Activated CD8-positive, alpha-beta memory T cell treated with anti-CD3 and anti-CD28 coated beads for 36 hours (primary cell): ENCODE measurements around the gene NR1H2. TPM values are rescaled to one million over a fixed set of nuclear protein-coding genes. Genes with fewer than 3 reads are reported as not detected.

Source experiments
- CTCF ChIA-PET: fragments of 350-600 bp; sonication (Branson Sonifier 250); formaldehyde crosslinking; loops from one replicate; lab custom pipeline; 2021; ENCODE audit warnings: antibody characterized with exemption; lab: Charles Lee
- POLR2A ChIA-PET: fragments of 350-600 bp; sonication (Branson Sonifier 250); formaldehyde crosslinking; loops from one replicate; lab custom pipeline; 2021; ENCODE audit warnings: antibody characterized with exemption; lab: Charles Lee
- total RNA-seq, 2 experiments: library from RNA; stranded (reverse); gene quantifications; one replicate each; pipeline ENCODE4 v1.2.3, GENCODE V29; 2021

NR1H2 gene
- total RNA-seq, 2 experiments from 2014 or later: 67.4 to 70.9 TPM

DNA sequence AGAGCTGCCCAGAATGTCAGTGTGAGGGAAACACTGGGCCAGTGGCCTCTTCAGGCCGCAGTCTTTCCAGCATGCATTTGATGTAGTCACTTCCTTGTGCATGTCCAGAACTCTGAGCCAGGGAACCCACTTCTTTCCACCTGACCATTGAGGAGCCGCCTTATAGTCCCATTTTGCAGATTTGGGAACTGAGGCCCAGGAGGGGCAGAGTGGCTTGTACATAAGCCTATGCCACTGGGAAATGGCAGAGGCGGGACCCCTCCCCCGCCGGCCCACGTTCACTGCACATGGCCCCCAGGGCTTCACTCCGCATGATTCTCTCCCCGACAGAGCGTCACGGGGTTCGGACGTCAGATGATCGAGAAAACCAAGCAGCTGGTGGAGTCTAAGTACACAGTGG is 36.8 kb downstream of the NR1H2 start:
- ChIA-PET POLR2A (no interaction called here), CTCF (no interaction called here)

GRCh38 chr19:50413531-50413930 is 37.3 kb downstream of the NR1H2 start:
- ChIA-PET POLR2A (no interaction called here), CTCF (interaction anchor here (2.1 kb wide), 1 partner anchor 29 kb away, joined by 6 read pairs; no protein-coding TSS in a partner anchor)

DNA sequence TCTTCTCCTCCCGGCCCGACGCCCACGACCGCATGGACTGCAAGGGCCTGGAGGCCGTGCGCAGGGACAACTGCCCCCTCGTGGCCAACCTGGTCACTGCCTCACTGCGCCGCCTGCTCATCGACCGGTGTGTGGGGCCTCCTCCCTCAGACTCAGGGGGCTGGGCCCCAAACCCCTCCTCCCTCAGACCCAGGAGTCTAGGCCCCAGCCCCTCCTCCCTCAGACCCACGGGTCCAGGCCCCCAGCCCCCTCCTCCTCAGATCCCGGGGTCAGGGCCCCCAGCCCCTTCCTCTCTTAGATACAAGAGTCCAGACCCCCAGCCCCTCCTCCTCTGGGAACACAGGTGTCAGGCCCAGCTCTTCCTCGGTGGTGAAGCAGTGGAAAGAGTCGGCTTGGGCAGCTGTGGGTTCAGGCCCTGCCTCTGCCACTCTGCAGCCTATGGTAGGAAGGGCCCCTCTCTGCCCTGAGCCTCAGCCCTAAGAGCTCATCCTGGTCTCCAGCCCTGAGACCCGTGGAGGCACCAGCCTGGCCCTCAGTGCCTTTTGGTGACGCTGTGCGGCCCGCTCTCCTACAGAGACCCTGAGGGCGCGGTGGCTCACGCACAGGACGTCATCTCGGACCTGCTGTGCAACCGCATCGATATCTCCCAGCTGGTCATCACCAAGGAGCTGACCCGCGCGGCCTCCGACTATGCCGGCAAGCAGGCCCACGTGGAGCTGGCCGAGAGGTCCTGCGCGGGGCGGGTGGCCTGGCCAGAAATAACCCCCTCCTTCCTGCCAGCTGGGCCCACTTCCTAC is 38.8 kb downstream of the NR1H2 start:
- POLR2A ChIA-PET: interaction anchor here (0.7 kb wide), 1 partner anchor 161 kb away, joined by 5 read pairs; no protein-coding TSS in a partner anchor

GRCh38 chr19:50415661-50416033 is 39.4 kb downstream of the NR1H2 start:
- ChIA-PET POLR2A (interaction anchor here (0.7 kb wide), 1 partner anchor 162 kb away, joined by 5 read pairs; no protein-coding TSS in a partner anchor), CTCF (interaction anchor here (0.7 to 2.1 kb wide), 6 partner anchors 15 to 69 kb away, joined by 4 to 6 read pairs (median 4); no protein-coding TSS in a partner anchor)

More for the DNA sequence above, 38.8 kb downstream of the NR1H2 start:
- CTCF ChIA-PET: interaction anchor here (0.7 to 2.1 kb wide), 6 partner anchors 16 to 69 kb away, joined by 4 to 6 read pairs (median 4); no protein-coding TSS in a partner anchor

- POLR2A ChIA-PET: no interaction called here
- CTCF ChIA-PET: interaction anchor here (1.4 kb wide), 1 partner anchor 44 kb away, joined by 5 read pairs; no protein-coding TSS in a partner anchor
Observed at GRCh38 chr19:50416034-50416977, 40.0 kb downstream of the NR1H2 start.

- ChIA-PET POLR2A (no interaction called here), CTCF (no interaction called here)
Observed at GRCh38 chr19:50417111-50418081, 41.1 kb downstream of the NR1H2 start.

GRCh38 chr19:50418176-50419021 is 42.1 kb downstream of the NR1H2 start, which contains the start of gene SPIB:
SPIB (plus strand) TSS chr19:50418938; CDS start chr19:50418963, 25 bp downstream.
- ChIA-PET POLR2A (no interaction called here), CTCF (no interaction called here)

GRCh38 chr19:50419022-50419579 is 42.8 kb downstream of the NR1H2 start:
- ChIA-PET CTCF (no interaction called here), POLR2A (no interaction called here)

- ChIA-PET POLR2A (no interaction called here), CTCF (no interaction called here)
Observed at GRCh38 chr19:50419580-50420035, 43.4 kb downstream of the NR1H2 start.

DNA sequence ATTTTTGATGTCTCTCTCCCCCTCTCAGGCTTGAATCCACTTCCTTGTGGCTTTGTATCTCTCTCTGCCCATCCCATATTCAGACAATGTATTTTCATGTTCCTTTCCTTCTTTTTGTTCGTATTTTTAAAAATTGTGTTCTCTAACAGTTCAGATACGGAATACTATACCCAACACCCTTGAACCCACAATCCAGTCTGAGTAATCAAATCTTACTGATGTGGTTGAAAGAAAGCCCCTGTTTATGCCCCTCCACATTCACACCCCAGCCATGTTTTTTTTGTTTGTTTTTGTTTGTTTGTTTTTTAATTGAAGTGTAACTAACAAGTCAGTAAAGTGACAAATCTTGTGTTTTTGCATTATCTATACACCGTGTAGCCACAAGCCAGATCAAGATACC is 43.9 kb downstream of the NR1H2 start:
- POLR2A ChIA-PET: no interaction called here
- CTCF ChIA-PET: interaction anchor here (1.8 kb wide), 1 partner anchor 63 kb away, joined by 5 read pairs; no protein-coding TSS in a partner anchor

GRCh38 chr19:50420808-50421207 is 44.6 kb downstream of the NR1H2 start:
- POLR2A ChIA-PET: no interaction called here
- CTCF ChIA-PET: interaction anchor here (0.6 to 1.8 kb wide), 2 partner anchors 64 to 183 kb away, joined by 3 to 5 read pairs; no protein-coding TSS in a partner anchor

GRCh38 chr19:50422397-50423278 is 46.4 kb downstream of the NR1H2 start:
- ChIA-PET POLR2A (no interaction called here), CTCF (no interaction called here)

DNA sequence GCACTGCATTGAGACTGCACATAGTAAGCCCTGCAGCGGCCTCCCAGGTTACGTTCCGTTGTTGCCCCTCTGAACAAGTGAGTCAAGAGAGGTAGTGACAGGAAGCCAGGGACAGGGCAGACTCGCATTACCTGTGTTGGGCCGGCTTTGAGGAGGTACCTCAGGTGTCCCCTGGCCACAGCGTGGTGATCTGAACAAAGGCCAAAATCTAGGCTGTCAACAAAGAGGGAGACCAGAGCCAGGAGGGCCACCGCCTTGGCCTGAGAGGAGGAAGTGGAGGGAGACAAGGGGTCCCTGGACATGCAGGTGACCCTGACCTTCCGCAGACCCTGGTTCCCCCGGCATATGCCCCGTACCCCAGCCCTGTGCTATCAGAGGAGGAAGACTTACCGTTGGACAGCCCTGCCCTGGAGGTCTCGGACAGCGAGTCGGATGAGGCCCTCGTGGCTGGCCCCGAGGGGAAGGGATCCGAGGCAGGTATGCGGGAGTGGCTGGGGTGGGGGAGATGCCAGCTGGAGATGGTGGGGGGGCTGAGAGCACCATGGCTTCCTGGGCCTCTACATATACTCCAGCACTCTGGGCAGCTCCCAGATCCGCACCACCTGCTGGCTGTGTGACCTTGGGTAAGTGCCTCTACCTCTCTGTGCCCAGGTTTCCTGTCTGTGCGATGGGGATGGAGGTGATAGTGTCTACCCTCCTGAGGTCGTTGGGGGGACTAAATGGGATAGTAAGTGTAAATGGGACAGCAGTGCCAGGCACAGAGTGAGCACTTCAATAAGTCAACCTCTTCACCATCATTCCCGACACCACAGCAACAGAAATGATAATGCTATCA is 47.2 kb downstream of the NR1H2 start:
- ChIA-PET CTCF (no interaction called here), POLR2A (no interaction called here)

GRCh38 chr19:50425581-50425980 is 49.3 kb downstream of the NR1H2 start:
- CTCF ChIA-PET: no interaction called here
- POLR2A ChIA-PET: no interaction called here

DNA sequence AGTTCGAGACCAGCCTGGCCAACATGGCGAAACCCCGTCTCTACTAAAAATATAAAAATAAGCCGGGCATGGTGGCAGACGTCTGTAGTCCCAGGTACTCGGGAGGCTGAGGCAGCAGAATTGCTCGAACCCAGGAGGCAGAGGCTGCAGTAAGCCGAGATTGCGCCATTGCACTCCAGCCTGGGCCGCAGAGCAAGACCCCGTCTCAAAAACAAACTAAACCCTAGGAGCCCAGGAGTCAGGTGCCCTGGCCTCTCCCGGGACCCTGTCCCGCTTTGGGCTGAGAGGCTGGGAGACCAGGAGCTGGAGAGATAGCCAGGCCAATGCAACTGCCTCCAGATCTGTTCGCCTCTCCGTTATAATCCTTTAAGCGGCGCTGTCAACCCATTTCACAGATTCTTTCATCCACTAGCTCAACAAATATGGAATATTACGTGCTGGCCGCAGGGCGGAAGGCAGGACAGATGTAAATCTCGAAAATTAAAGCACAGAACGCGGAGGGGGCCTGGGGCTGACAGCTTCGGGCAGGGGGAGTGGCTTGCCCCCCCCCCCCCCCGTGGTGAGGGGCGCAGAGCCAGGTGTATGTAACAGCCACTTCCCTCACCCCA is 51.2 kb downstream of the NR1H2 start:
- POLR2A ChIA-PET: no interaction called here
- CTCF ChIA-PET: interaction anchor here (0.7 kb wide), 1 partner anchor 73 kb away, joined by 3 read pairs; no protein-coding TSS in a partner anchor
